ENCODE data around the gene CDC14A. TPM values are rescaled to one million over a fixed set of nuclear protein-coding genes. Genes with fewer than 3 reads are reported as not detected.

The CDC14A gene
- total and polyA plus RNA-seq, 2 donors (not counting 3 experiments of a cell fraction or from before 2014, with no cell fraction given), result 3.4 to 13.9 TPM

DNA sequence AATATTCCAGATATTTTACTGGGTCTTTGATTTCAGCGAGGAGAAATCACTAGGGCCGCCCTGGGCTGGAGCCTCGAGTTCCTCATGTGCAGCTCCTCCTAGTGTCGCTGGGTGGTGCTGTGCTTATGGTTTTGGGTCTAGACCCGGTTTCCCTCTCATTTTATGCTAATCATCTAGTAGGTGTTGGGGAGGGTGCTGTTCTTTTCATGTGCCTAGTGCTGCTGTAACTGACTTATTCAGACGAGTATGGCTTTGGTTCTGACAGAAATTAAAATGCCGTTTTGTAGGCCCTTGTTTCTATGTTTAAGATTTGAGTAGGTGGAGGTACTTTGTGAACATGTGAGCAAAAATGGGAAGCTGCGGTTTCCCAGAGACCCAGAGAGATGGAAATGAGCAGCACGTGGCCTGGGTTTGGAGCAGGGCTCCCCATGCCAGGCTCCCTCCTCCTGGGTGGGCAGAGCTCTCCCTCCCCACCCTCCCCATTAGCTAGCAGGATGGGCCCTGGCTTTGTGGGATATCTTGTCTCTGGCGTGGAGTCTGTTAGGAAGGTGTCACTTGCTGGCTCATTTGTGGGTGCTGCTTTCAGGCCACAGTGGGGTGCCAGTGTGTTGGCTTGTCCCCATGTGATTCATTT lies 111.6 kb downstream of the CDC14A start:
- FAIRE-seq (peak; percentile 67), DNase-seq (ENCODE audit: low read depth, low spot score) (peak; percentile 48)
- ChIA-PET POLR2A (interaction anchor here (0.6 kb wide), 1 partner anchor 405 kb away, joined by 4 read pairs; no protein-coding TSS in a partner anchor), CTCF (interaction anchor here (0.6 to 5.2 kb wide), 28 partner anchors 9 to 824 kb away, joined by 3 to 252 read pairs (median 4); partner anchors contain the start of gene EXTL2)
- no peaks in the 10 kb centered on the region for H4K20me1 ChIP-seq (replicated peaks; ENCODE audit: control insufficient read depth, extremely low read depth, insufficient read depth, low read length)
- H3K4me2 ChIP-seq (ENCODE audit: insufficient read depth, low read length), result no peak overlapping the region
- H2AFZ ChIP-seq (ENCODE audit: low read depth, low read length), result no peak overlapping the region
- no peak for TF ChIP-seq GATA2 (IDR thresholded peaks at IDR 0.05; ENCODE audit: insufficient read depth, insufficient read length, low read depth, low read length)
- TF ChIP-seq, protein P1, sequence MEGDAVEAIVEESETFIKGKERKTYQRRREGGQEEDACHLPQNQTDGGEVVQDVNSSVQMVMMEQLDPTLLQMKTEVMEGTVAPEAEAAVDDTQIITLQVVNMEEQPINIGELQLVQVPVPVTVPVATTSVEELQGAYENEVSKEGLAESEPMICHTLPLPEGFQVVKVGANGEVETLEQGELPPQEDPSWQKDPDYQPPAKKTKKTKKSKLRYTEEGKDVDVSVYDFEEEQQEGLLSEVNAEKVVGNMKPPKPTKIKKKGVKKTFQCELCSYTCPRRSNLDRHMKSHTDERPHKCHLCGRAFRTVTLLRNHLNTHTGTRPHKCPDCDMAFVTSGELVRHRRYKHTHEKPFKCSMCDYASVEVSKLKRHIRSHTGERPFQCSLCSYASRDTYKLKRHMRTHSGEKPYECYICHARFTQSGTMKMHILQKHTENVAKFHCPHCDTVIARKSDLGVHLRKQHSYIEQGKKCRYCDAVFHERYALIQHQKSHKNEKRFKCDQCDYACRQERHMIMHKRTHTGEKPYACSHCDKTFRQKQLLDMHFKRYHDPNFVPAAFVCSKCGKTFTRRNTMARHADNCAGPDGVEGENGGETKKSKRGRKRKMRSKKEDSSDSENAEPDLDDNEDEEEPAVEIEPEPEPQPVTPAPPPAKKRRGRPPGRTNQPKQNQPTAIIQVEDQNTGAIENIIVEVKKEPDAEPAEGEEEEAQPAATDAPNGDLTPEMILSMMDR (IDR thresholded peaks at IDR 0.05; ENCODE audit: extremely low read depth in 1 of 2, insufficient read depth in 1 of 2, low read depth in 1 of 2, low read length in 2 of 2), result peak; percentile 80 to 83
- intact Hi-C loops (cut with micrococcal nuclease), result loop anchor here (1.0 kb wide), 2 partner anchors 142 to 404 kb away; no protein-coding TSS in a partner anchor
- H3K9ac ChIP-seq (replicated peaks; ENCODE audit: extremely low read depth, insufficient read depth, low read length), result no peak overlapping the region
- H3K79me2 ChIP-seq (ENCODE audit: control insufficient read depth, insufficient read depth, low read length), result no peaks in the 10 kb centered on the region
- H3K27ac ChIP-seq (ENCODE audit: insufficient read depth, low read depth, low read length), result no peak overlapping the region
- H3K4me1 ChIP-seq (ENCODE audit: control insufficient read depth, extremely low read depth, insufficient read depth, low read length), result peaks cover 4% of the 10 kb centered on the region
- no peaks in the 10 kb centered on the region for H3K9me3 ChIP-seq (replicated peaks; ENCODE audit: control insufficient read depth, insufficient read depth, low read length)
- BruUV-seq (replicated peaks), result no TSS peak
- no peaks in the 10 kb centered on the region for H3K36me3 ChIP-seq (ENCODE audit: control insufficient read depth in 2 of 2, extremely low read depth in 1 of 2, insufficient read depth in 2 of 2, low read length in 2 of 2)
- H3K27me3 ChIP-seq (ENCODE audit: control insufficient read depth in 2 of 2, insufficient read depth in 2 of 2, low read length in 2 of 2), result no peaks in the 10 kb centered on the region
- H3K4me3 ChIP-seq (replicated peaks in 1 of 3; ENCODE audit: insufficient read depth in 1 of 3, low read depth in 1 of 3, low read length in 3 of 3), result no peak overlapping the region
- dilution Hi-C loops (cut with MboI; ENCODE audit: extremely low pct_ligation_motif_present, low sequenced_read_pairs), result loop anchor here (10.0 kb wide), 1 partner anchor 411 kb away; no protein-coding TSS in a partner anchor
- no peaks in the 10 kb centered on the region for H3K9me1 ChIP-seq (replicated peaks; ENCODE audit: control insufficient read depth, extremely low read depth, insufficient read depth, low read length)

DNA sequence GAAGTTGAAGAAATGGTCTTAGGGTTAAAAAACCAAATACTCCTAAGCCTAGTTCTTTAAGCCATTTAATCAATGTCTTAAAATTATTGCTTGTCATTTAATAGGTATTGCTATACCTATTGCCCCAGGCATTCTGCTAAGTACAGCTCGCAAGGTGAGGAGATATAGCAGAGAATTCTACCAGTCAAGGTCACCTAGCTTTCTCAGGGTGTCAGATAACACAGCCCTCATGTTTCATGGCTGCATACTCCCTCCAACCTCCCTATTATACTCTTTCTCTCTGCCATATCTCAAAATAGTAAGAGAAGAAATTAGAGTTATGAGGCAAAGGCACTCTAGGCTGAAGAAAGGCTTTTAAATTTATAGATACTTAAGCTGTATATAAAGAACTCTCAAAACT lies 117.3 kb downstream of the CDC14A start:
- H3K36me3 ChIP-seq (ENCODE audit: control insufficient read depth in 2 of 2, extremely low read depth in 1 of 2, insufficient read depth in 2 of 2, low read length in 2 of 2), result no peaks in the 10 kb centered on the region
- no TSS peak for BruUV-seq (replicated peaks)
- H3K4me2 ChIP-seq (ENCODE audit: insufficient read depth, low read length), result no peak overlapping the region
- no peaks in the 10 kb centered on the region for H3K4me1 ChIP-seq (ENCODE audit: control insufficient read depth, extremely low read depth, insufficient read depth, low read length)
- no peak overlapping the region for H2AFZ ChIP-seq (ENCODE audit: low read depth, low read length)
- no peak overlapping the region for H3K9ac ChIP-seq (replicated peaks; ENCODE audit: extremely low read depth, insufficient read depth, low read length)
- intact Hi-C loops (cut with micrococcal nuclease) (no loop called here), dilution Hi-C loops (cut with MboI; ENCODE audit: extremely low pct_ligation_motif_present, low sequenced_read_pairs) (loop anchor here (10.0 kb wide), 1 partner anchor 405 kb away; no protein-coding TSS in a partner anchor)
- no peaks in the 10 kb centered on the region for H3K9me1 ChIP-seq (replicated peaks; ENCODE audit: control insufficient read depth, extremely low read depth, insufficient read depth, low read length)
- H3K79me2 ChIP-seq (ENCODE audit: control insufficient read depth, insufficient read depth, low read length), result no peaks in the 10 kb centered on the region
- H3K27ac ChIP-seq (ENCODE audit: insufficient read depth, low read depth, low read length), result no peak overlapping the region
- H3K27me3 ChIP-seq (ENCODE audit: control insufficient read depth in 2 of 2, insufficient read depth in 2 of 2, low read length in 2 of 2), result no peaks in the 10 kb centered on the region
- ChIA-PET CTCF (interaction anchor here (1.2 to 2.3 kb wide), 4 partner anchors 10 to 399 kb away, joined by 3 to 12 read pairs (median 6); no protein-coding TSS in a partner anchor), POLR2A (no interaction called here)
- DNase-seq (ENCODE audit: low read depth, low spot score), result no peak
- no peak for TF ChIP-seq FOS (IDR thresholded peaks at IDR 0.05; ENCODE audit: borderline replicate concordance, insufficient read depth, low read length)
- no peak overlapping the region for H3K4me3 ChIP-seq (replicated peaks in 1 of 3; ENCODE audit: insufficient read depth in 1 of 3, low read depth in 1 of 3, low read length in 3 of 3)
- no peak for FAIRE-seq
- H4K20me1 ChIP-seq (replicated peaks; ENCODE audit: control insufficient read depth, extremely low read depth, insufficient read depth, low read length), result no peaks in the 10 kb centered on the region
- no peaks in the 10 kb centered on the region for H3K9me3 ChIP-seq (replicated peaks; ENCODE audit: control insufficient read depth, insufficient read depth, low read length)

All from endothelial cell of umbilical vein (primary cell).